AG04449 (cell line): ENCODE results near the gene THAP8.

ENCODE experiments used
- CTCF ChIA-PET: fragments of 350-600 bp; formaldehyde crosslinking; extraction: SDS; loops from one replicate; lab custom pipeline; 2021; ENCODE audit warnings: antibody characterized with exemption; lab: Yijun Ruan, JAX
- POLR2A ChIA-PET: fragments of 400-600, 350-600 bp; formaldehyde crosslinking; extraction: SDS; loops from one replicate; lab custom pipeline; 2020; ENCODE audit warnings: antibody characterized with exemption, inconsistent platforms; lab: Yijun Ruan, JAX
- DNase-seq: peaks from one replicate; pipeline ENCODE4 v3.0.0-alpha.2; 2010; ENCODE audit warnings: low read depth, low spot score
- H3K4me3 ChIP-seq: 2 replicates; pipeline ENCODE4 v1.5.1; 2011; ENCODE audit warnings: low read depth, mild to moderate bottlenecking, control low read depth, low read length
- TF ChIP-seq, protein P1 (sequence below): IDR thresholded peaks from one replicate; pipeline ENCODE4 v1.5.1; 2011; ENCODE audit warnings: mild to moderate bottlenecking, moderate library complexity, low read length, control low read depth, inconsistent platforms; ENCODE audit not compliant: insufficient read depth; ENCODE audit errors: missing control alignments

Gene THAP8

DNA sequence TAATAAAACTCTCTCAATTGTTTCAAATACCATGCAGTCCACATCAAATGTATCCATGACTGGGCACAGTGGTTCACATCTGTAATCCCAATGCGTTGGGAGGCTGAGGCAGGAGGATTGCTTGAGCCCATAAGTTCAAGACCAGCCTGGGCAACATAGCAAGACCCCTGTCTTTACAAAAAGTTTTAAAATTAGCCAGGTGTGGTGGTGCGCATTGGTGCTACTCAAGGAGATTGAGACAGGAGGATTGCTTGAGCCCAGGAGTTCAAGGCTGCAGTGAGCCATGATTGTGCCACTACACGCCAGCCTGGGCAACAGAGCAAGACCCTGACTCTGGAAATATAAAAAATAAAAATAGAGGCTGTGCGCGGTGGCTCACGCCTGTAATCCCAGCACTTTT lies 26.4 kb downstream of the THAP8 start:
- POLR2A ChIA-PET, result no interaction called here
- TF ChIP-seq, protein P1, sequence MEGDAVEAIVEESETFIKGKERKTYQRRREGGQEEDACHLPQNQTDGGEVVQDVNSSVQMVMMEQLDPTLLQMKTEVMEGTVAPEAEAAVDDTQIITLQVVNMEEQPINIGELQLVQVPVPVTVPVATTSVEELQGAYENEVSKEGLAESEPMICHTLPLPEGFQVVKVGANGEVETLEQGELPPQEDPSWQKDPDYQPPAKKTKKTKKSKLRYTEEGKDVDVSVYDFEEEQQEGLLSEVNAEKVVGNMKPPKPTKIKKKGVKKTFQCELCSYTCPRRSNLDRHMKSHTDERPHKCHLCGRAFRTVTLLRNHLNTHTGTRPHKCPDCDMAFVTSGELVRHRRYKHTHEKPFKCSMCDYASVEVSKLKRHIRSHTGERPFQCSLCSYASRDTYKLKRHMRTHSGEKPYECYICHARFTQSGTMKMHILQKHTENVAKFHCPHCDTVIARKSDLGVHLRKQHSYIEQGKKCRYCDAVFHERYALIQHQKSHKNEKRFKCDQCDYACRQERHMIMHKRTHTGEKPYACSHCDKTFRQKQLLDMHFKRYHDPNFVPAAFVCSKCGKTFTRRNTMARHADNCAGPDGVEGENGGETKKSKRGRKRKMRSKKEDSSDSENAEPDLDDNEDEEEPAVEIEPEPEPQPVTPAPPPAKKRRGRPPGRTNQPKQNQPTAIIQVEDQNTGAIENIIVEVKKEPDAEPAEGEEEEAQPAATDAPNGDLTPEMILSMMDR, result no peak
- CTCF ChIA-PET, result interaction anchor here (1.0 kb wide), 1 partner anchor 20 kb away, joined by 4 read pairs; no protein-coding TSS in a partner anchor
- no peak overlapping the region for H3K4me3 ChIP-seq
- no peak for DNase-seq

DNA sequence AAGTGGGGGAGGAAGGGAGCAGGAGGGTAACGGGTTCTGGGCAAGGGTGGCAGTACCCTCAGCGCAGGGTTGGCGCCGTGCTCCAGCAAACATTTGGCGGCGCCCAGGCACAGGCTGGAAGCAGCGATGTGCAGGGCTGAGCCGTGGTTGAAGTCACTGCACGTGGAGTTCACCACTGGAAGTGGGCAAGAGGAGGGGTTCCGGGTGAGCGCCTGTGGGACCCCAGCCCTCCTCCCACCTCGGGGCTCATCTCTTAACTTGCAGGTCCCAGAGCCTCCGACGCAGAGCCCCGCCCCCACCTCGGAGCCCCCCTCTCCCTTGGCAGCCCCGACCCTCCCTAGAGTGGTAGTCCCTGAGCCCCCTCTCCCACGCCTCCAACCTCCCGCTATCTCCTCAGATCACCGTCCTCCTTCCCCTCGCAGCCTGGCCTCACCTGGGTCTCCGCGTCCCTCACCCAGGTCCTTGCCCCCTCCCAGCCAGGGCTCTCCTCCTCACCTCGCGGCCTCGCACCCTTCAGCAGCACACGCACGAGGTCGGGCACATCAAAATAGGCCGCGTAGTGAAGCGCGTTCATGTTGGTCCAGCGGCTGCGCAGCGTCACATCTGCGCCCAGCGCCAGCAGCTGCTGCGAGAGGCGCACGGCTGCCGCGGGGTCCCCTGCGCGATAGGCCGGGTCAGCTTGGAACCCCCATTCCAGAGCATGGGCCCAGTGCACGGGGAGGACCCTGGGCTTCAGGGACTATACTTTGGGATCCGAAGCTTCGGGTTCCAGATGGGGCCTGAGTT lies 27.8 kb downstream of the THAP8 start:
- POLR2A ChIA-PET, result no interaction called here

DNA sequence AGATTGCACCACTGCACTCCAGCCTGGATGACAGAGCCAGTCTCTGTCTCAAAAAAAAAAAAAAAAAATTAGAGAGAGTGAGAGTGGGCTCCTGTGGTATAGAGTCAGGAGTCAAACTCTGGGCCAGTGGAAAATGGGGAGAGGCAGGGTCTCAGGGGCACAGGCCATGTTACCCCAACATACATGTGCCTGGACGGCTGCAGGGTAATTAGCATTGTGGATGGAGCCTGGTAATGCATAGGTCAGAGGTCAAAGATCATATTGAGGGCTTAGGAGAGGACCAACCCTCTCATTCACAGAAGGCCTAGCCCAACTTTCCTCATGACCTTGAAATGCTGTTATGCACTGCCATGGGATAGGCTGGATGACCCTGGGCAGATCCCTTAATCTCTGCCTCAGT lies 28.5 kb downstream of the THAP8 start:
- DNase-seq, result no peak
- TF ChIP-seq, protein P1, result no peak
- no peak overlapping the region for H3K4me3 ChIP-seq
- CTCF ChIA-PET, result no interaction called here
- POLR2A ChIA-PET, result no interaction called here

More for the DNA sequence above, 27.8 kb downstream of the THAP8 start:
- TF ChIP-seq, protein P1, result no peak
- no peak overlapping the region for H3K4me3 ChIP-seq
- CTCF ChIA-PET, result no interaction called here
- DNase-seq, result no peak

DNA sequence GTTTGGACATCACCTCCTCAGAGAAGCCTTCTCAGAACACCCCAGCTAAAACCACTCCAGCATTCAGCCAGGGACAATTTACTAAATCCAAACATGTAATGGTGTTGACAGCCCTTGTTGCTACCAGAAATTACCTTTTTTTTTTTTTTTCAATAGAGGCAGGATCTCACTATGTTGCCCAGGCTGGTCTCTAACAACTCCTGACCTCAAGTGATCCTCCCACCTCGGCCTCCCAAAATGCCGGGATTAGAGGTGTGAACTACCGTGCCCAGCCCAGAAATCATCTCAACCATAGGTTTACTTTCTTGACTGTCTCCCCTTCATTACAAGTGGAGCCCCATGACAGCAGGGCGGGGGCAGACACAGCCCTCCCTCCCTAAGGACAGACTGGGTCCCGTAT lies 30.7 kb downstream of the THAP8 start:
- DNase-seq, result no peak
- no peak overlapping the region for H3K4me3 ChIP-seq
- TF ChIP-seq, protein P1, result no peak
- POLR2A ChIA-PET, result no interaction called here
- CTCF ChIA-PET, result interaction anchor here (0.6 kb wide), 1 partner anchor 56 kb away, joined by 3 read pairs; no protein-coding TSS in a partner anchor

DNA sequence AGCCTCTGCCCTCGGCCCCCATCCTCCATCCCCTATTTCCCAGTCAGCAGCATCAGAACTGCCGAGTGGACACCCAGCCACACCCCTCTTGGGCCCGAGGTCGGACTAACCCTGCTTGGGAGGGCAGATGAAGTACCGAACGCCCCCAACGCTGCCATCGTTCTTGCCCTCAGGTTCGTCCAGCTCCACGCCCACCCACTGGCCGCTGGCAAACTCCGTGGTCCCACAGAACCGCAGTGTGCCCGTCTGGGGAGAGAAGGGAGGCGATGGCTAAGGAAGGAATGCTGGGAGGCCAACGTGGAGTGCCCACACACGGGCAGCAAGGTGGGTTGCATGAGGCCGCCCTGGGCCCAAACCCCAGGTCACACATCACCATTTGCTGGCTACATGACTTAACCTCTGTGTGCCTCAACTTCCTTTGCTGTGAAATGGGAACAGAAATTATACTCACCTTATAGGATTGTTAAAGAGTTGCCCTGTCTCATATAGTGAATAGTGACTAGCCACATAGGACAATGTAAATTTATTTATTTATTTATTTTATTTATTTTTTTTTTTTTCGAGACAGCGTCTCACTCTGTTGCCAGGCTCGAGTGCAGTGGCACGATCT lies 34.9 kb downstream of the THAP8 start:
- ChIA-PET POLR2A (interaction anchor here (0.7 kb wide), 1 partner anchor 25 kb away, joined by 4 read pairs; no protein-coding TSS in a partner anchor), CTCF (no interaction called here)
- TF ChIP-seq, protein P1, result no peak
- no peak overlapping the region for H3K4me3 ChIP-seq
- DNase-seq, result no peak
